Right atrium auricular region (tissue), 2 donors: ENCODE data around the gene PLA2R1. TPM values are rescaled to one million over a fixed set of nuclear protein-coding genes. Genes with fewer than 3 reads are reported as not detected.

Experiments
- DNase-seq: peaks from one replicate; pipeline ENCODE4 v3.0.0-alpha.2; 2019; ENCODE audit warnings: low spot score
- H3K27ac ChIP-seq, 2 donors: fragments of 200-600 bp; sonication (generic); 1 replicate in 1 of 2; 2 replicates in 1 of 2; pipeline ENCODE4 v1.5.1; 2016 to 2019
- H3K27me3 ChIP-seq, 2 donors: fragments of 200-600 bp; sonication (generic); one replicate each; pipeline versions ENCODE4 v1.5.1 to v1.6.0; 2017 to 2019
- H3K36me3 ChIP-seq: fragments of 200-600 bp; sonication (generic); one replicate; pipeline ENCODE4 v1.5.1; 2016
- H3K4me1 ChIP-seq, 2 donors: fragments of 200-600 bp; sonication (generic); one replicate each; pipeline versions ENCODE4 v1.5.1 to v1.6.0; 2017 to 2019
- H3K4me3 ChIP-seq, 2 donors: fragments of 200-600 bp; sonication (generic); 1 replicate in 1 of 2; 2 replicates in 1 of 2; pipeline ENCODE4 v1.5.1; 2017 to 2019; ENCODE audit warnings: mild to moderate bottlenecking in 1 of 2, moderate library complexity in 1 of 2
- H3K9me3 ChIP-seq, 2 donors: fragments of 200-600 bp; sonication (generic); one replicate each; pipeline ENCODE4 v1.5.1; 2019
- total RNA-seq, 2 donors: library from RNA; depleted of rRNA; stranded (reverse); fragments of >200 nt; gene quantifications; one replicate each; pipeline ENCODE4 v1.1.0, GENCODE V29; 2016
- TF ChIP-seq, protein P1 (sequence below), 2 donors: fragments of 200-600 bp; sonication (generic); IDR thresholded peaks; one replicate each; pipeline ENCODE4 v1.5.1; 2019; ENCODE audit warnings: antibody characterized with exemption in 2 of 2

Gene PLA2R1
- total RNA-seq, 2 donors from 2014 or later: 2.8 to 3.3 TPM

GRCh38 chr2:159898441-159898840 lies 164.0 kb downstream of the PLA2R1 start:
- DNase-seq: no peak
- Histone ChIP-seq H3K36me3 (no peaks in the 10 kb centered on the region), H3K27me3 (no peaks in the 10 kb centered on the region), H3K4me3 (no peak overlapping the region), H3K27ac (no peak overlapping the region), H3K9me3 (no peaks in the 10 kb centered on the region), H3K4me1 (peaks cover 0 to 1% of the 10 kb centered on the region in 2 donors)
- TF ChIP-seq, protein P1, sequence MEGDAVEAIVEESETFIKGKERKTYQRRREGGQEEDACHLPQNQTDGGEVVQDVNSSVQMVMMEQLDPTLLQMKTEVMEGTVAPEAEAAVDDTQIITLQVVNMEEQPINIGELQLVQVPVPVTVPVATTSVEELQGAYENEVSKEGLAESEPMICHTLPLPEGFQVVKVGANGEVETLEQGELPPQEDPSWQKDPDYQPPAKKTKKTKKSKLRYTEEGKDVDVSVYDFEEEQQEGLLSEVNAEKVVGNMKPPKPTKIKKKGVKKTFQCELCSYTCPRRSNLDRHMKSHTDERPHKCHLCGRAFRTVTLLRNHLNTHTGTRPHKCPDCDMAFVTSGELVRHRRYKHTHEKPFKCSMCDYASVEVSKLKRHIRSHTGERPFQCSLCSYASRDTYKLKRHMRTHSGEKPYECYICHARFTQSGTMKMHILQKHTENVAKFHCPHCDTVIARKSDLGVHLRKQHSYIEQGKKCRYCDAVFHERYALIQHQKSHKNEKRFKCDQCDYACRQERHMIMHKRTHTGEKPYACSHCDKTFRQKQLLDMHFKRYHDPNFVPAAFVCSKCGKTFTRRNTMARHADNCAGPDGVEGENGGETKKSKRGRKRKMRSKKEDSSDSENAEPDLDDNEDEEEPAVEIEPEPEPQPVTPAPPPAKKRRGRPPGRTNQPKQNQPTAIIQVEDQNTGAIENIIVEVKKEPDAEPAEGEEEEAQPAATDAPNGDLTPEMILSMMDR (IDR thresholded peaks at IDR 0.05): no peak

GRCh38 chr2:159897720-159898119 lies 164.7 kb downstream of the PLA2R1 start:
- no peak overlapping the region for H3K27ac ChIP-seq
- no peak overlapping the region for H3K4me3 ChIP-seq
- no peaks in the 10 kb centered on the region for H3K27me3 ChIP-seq
- H3K36me3 ChIP-seq: no peaks in the 10 kb centered on the region
- H3K4me1 ChIP-seq: no peaks in the 10 kb centered on the region
- no peaks in the 10 kb centered on the region for H3K9me3 ChIP-seq
- no peak for DNase-seq
- TF ChIP-seq, protein P1 (IDR thresholded peaks at IDR 0.05): no peak

DNA sequence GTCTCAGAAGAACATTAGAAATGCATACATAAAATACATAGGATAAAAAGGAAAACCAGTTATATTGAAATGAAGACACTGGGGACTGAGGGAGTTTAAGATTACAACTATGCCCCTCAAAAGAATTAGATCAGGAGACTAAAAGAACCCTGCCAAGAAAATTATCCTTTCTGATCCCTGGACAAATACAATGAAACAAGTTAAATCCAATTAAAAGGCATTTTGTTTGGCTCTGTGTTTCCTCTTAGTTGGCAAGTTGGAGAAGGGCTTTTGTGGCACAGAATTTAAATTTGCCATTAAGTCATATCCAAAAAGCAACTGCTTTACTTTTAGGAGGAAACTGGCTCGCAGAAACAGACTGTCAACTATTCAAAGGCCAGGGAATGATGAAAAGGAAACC lies 165.3 kb downstream of the PLA2R1 start:
- no peaks in the 10 kb centered on the region for H3K27me3 ChIP-seq
- no peak for DNase-seq
- TF ChIP-seq, protein P1 (IDR thresholded peaks at IDR 0.05): no peak
- H3K36me3 ChIP-seq: no peaks in the 10 kb centered on the region
- H3K4me1 ChIP-seq: no peaks in the 10 kb centered on the region
- no peak overlapping the region for H3K27ac ChIP-seq
- H3K9me3 ChIP-seq: no peaks in the 10 kb centered on the region
- H3K4me3 ChIP-seq: no peak overlapping the region

DNA sequence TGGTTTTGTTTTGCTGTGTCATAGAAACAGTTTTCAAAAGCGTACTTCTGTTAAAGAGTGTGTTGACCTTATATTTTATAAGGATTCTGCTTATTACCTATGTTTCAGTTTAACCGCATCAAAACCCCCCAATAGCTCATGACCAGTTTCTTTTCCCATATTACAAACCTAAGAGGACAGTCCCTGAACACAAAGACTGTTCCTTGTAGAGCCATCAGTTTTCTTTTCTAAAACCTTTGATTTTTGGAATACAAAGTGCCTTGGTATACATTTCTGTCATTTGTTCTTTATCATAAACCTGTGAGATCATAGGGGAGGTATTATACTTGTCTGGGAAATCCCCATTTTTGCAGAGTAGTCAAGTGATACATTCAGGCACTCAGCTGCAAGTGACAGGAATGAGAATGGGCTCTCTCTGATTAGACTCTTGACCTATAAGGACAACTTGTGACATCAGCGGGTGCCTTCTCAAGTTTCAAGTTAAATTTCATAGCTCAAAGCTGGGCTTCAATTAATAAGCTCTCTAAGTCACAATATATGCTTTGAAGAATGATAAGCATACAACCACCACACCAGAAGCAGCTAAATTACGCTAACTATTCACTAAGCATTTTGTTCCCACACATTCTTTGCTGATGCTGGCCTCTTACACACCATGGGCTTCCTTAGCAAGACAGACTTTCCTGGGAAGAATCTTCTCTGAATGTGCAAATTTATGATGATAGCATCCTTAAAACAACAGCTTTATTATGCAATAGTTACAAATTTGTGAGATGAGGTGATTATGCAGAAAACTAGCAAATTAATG lies 167.0 kb downstream of the PLA2R1 start:
- H3K36me3 ChIP-seq: no peaks in the 10 kb centered on the region
- H3K27ac ChIP-seq: no peak overlapping the region
- no peaks in the 10 kb centered on the region for H3K27me3 ChIP-seq
- DNase-seq: no peak
- H3K9me3 ChIP-seq: no peaks in the 10 kb centered on the region
- H3K4me3 ChIP-seq: no peak overlapping the region
- no peaks in the 10 kb centered on the region for H3K4me1 ChIP-seq
- TF ChIP-seq, protein P1 (IDR thresholded peaks at IDR 0.05): no peak

DNA sequence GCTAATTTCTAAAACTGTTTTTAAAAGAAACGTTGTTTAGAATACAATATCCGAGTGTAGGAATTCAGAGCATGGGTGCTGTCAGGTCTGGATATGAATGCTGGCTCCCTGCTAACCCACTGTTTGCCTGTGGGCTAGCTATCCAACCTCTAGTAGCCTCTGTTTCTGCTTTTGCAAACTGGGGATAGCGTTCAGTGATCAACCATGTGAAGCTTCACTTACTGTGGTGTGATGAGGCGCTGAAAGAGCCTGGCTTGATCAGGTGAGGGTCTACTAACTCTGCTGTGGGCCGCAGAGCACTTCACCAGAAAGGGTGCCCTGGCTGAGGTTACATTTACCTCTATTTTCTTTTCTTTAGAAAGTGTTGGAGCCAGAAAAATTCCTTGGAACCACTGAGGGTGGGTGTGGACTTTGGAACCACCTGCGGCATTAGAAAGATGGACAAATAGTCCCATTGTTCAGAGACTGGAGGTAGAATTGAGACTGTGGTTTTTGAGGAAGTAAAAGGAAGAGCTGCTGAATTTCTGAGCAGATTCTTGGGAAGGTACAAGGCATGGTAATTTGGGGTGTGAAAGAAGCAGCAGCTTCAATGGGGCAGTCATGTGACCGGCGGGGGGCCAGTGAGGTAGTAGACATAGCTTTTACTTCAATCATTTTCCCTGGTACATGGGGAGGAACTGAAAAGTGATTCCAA lies 168.1 kb downstream of the PLA2R1 start:
- Histone ChIP-seq H3K27ac (no peak overlapping the region), H3K9me3 (no peaks in the 10 kb centered on the region), H3K4me1 (no peaks in the 10 kb centered on the region), H3K4me3 (no peak overlapping the region), H3K27me3 (no peaks in the 10 kb centered on the region), H3K36me3 (no peaks in the 10 kb centered on the region)
- TF ChIP-seq, protein P1 (IDR thresholded peaks at IDR 0.05): no peak
- DNase-seq: no peak
